ENCODE data around the gene ASCC2.

DNA sequence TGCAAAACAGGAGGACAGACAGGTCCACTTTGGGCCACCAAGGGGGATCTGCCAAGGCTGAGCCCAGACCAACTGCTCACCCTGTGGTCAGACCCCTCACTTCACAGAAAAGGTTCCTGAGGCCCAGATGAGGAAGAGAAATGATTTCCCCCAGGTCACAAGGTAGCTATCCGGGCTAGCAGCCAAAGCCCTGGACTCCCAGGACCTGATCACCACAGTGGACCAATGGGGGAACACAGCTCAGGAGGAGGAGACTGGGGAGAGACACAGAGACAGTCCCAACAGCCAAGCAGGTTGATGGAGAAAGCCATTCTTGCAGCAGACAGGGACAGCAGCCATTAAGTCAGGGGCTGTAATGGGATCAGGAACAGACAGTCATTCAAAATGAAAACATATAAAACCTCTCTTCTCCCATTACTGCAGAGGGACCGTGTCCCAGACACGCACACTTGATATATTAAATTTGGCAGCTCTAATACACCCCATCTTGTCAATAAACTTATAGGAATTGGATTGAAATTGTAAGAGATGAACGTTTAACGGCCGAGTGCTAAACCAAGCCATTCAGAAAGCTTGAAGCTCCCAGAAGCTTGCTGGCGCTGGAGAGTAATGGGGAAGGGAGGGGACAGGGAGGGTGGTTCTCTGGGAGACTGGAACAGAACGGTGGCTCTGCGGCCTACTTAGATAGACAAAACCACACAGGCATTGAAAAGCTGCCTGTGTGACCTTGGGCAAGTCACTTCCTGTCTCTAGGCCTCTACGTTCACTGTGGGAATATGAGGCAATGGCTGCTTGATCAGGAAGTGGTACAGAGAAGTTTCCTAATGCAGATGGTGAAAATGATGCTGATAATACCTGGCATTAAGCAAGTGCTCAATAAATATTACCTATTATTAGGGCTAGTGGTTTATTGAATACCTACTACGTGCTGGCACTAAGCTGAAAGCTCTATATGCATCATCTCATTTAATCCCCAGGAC lies 87.2 kb downstream of the ASCC2 start:
- TF ChIP-seq, protein P1, sequence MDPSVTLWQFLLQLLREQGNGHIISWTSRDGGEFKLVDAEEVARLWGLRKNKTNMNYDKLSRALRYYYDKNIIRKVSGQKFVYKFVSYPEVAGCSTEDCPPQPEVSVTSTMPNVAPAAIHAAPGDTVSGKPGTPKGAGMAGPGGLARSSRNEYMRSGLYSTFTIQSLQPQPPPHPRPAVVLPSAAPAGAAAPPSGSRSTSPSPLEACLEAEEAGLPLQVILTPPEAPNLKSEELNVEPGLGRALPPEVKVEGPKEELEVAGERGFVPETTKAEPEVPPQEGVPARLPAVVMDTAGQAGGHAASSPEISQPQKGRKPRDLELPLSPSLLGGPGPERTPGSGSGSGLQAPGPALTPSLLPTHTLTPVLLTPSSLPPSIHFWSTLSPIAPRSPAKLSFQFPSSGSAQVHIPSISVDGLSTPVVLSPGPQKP (IDR thresholded peaks at IDR 0.05; ENCODE audit: borderline replicate concordance, low read depth, low read length) = no peak
- no peak for TF ChIP-seq POLR2A (IDR thresholded peaks at IDR 0.05; ENCODE audit: low read depth, low read length)
- no peak for TF ChIP-seq CTCF (conservative IDR thresholded peaks at IDR 0.05; ENCODE audit: low read depth, low read length)
- TF ChIP-seq RAD21 (IDR thresholded peaks at IDR 0.05; ENCODE audit: low read length) = no peak
- no peak for TF ChIP-seq MXI1 (IDR thresholded peaks at IDR 0.05; ENCODE audit: borderline replicate concordance, low read depth, low read length)
- TF ChIP-seq RCOR1 (IDR thresholded peaks at IDR 0.05; ENCODE audit: insufficient replicate concordance, low read length) = no peak

Data from IMR-90 (cell line).